HT1080 (cell line): Measurements from ENCODE around the gene RETSAT. TPM values are rescaled to one million over a fixed set of nuclear protein-coding genes. Genes with fewer than 3 reads are reported as not detected.
A peak's percentile ranks its signal among the peaks of the same experiment; 100 is the strongest.

Experiments
- DNase-seq: peaks from one replicate; pipeline ENCODE4 v3.0.0-alpha.2; 2015; ENCODE audit warnings: low read depth
- small RNA-seq: library from RNA; depleted of rRNA; stranded (forward); fragments of <200 nt; gene quantifications from one replicate; pipeline ENCODE3, GENCODE V24; 2014
- total RNA-seq: library from RNA; depleted of rRNA; stranded (reverse); fragments of >200 nt; shearing (Covaris generic); gene quantifications from 2 replicates; pipeline ENCODE4 v1.2.3, GENCODE V29; 2014; rRNA removed

The RETSAT gene
- total RNA-seq, 1 experiment from 2014 or later = 27.3 TPM

DNA sequence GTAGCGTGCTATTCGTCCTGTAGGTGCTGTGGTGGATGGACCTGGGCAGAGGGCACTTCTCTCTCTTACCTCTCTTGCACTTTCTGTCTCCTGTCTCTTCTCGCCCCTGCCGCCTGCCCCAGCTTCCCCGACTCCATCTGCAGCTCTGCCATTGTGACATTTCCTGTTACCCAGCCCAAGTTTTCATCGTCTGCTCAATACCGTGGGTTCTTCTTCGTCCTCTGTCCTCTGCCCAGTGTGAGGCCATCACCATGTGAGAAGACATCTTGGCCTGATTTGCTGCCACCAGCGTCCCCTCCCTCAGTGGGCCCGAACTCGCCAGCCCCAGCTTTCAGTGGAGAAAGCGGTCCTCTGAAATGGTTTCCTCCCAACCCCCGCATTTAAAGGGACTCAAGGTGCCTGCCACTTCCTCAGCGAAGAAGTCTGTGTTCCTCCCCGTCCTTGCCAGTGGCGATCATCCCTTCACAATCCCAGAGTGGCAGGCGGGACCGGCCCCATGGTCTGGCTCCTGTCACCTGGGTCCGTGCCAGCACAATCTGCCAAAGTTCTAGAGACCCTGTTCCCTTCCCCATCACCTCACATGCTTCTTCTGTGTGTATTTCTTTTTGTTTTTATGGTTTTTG, 44.5 kb downstream of the RETSAT start:
- no peak for DNase-seq

DNA sequence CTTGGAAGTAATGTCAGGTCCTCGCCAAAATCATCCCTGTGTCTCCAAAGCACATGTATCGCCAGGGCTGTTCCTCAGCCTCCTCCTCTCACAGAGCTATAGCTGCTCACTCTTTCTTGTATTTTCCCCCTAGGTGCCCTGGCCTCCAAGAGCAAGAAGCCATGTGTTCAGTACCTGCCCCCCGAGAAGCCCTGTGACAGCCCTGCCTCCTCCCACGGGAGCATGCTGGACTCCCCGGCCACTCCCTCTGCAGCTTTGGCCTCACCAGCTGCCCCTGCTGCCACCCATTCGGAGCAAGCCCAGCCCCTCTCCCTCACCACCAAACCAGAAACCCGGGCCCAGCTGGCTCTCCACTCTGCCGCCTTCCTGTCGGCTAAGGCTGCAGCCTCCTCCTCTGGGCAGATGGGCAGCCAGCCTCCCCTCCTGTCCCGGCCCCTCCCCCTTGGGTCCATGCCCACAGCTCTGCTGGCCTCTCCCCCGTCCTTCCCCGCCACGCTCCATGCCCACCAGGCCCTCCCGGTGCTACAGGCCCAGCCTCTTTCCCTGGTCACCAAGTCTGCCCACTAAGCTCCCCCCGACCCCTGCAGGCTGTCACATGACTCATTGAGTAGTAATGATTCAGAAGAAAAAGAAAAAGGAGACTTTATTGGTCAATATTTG, 45.3 kb downstream of the RETSAT start:
- peak; percentile 66 for DNase-seq

DNA sequence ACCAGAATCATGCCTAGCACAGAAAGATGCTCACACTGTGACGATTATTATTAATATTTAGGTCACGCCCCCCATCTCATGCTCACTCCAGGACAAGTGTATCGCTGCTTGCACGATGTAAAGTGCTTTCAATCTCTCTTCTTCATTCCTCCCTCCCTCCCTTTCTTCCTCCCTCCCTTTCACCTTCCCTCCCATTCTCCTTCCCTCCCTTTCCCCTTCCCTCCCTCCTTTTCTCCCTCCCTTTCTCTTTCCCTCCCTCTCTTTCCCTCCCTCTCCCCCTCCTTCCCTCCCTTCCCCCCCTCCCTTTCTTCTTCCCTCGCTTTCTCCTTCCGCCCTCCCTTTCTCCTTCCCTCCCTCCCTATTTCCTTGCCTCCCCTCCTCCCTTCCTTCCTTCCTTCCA, 46.1 kb downstream of the RETSAT start:
- DNase-seq = no peak

DNA sequence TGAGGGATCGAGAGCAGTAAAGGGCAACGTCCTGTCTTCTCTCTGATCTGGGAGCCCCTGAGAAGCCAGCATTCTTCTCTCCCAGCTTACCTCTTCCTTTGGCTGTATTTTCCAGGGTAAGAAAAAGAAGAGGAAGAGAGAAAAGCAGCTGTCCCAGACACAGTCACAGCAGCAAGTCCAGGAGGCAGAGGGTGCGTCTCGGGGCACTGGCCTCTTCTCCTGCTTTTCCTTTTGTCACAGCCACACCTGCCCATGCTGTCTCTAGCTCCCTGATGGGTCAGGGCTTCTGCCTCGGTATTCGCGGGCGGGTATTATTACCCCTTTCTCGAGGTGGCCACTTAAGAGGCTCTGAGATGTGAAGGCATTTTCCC, 46.8 kb downstream of the RETSAT start:
- no peak for DNase-seq

DNA sequence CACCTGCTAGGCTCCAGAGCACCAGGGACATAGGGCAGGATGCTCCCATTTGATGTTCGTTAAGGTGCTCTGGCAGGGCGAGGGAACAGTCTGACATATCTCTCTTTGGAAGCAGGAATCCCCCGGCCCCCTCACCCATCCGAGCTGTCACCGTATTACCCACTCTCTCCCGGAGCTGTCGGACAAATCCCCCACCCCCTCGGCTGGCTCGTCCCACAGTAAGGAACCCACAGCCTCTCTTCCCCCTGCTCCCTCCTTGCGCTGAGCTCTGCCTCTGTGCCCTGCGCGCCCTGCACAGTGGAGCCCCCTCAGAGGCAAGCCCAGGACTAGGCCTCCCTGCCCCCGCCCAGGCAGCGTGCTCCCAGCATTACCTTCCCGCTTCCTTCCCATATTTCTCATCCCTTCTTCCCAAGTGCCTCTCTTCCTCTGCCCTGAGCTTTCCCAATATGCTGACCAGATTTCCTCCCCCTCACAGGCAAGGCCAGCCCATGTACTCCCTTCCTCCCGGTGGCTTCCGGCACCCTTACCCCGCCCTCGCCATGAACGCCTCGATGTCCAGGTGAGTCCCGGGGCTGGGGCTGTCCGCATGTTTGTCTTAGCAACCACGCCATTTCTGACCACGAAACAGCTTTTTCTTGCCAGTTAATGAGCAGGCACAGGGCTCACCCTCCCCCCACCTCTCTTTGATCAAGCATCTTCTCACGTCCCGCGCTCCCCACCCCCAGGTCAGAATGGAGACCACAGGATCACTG, 50.4 kb downstream of the RETSAT start:
- DNase-seq = no peak

DNA sequence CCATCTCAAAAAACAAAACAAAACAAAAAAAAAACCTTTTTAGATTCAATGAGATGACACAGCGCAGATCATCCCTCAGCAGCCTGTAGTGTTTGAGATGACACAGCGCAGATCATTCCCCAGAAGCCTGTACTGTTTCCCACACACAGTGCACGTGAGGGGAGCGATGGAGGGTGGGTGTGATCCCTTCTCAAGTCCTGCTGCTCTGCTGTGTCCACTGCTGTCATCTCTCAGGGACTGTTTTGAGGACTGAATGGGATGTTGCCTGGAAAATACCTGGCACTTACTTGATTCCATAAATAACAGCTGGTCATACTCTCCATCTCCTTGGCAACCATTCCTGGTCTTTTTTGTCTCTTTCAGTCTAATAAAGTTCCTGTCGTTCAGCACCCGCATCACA, 52.2 kb downstream of the RETSAT start:
- no peak for DNase-seq

Small RNA genes lying within 50 kb of the gene (small RNA-seq; reads per million reads assigned to genes)
- not detected for gene AC062037.1
- not detected for gene AC062037.2
- not detected for gene RF00019
- gene RN7SL113P = not detected

Other genes starting within 250 kb of the RETSAT start
- 0.10 and 0.16 TPM in 2 replicates for gene TCF7L1, start 221.1 kb downstream of the RETSAT start, total RNA-seq
- 64.2 and 73.7 TPM in 2 replicates for gene TGOLN2, start 26.5 kb downstream of the RETSAT start, total RNA-seq
- 11.4 TPM in 2 replicates for gene ELMOD3, start 241 bp upstream of the RETSAT start, total RNA-seq
- 349 and 399 TPM in 2 replicates for gene CAPG, start 55.8 kb upstream of the RETSAT start, total RNA-seq
- gene SH2D6, start 64.2 kb upstream of the RETSAT start, total RNA-seq = 0.26 TPM in 1 of 2 replicates, not detected in the other
- 82.1 and 140 TPM in 2 replicates for gene MAT2A, start 184.6 kb upstream of the RETSAT start, total RNA-seq
- 37.8 and 41.9 TPM in 2 replicates for gene GGCX, start 207.0 kb upstream of the RETSAT start, total RNA-seq
- gene VAMP8, start 223.1 kb upstream of the RETSAT start, total RNA-seq = 2.6 and 5.1 TPM in 2 replicates
- not detected in 2 replicates for gene VAMP5, start 229.9 kb upstream of the RETSAT start, total RNA-seq
- 192 and 302 TPM in 2 replicates for gene RNF181, start 241.2 kb upstream of the RETSAT start, total RNA-seq
- 7.0 and 9.7 TPM in 2 replicates for gene TMEM150A, start 248.2 kb upstream of the RETSAT start, total RNA-seq